ENCODE results near the gene TNFSF4.

GRCh38 chr1:173208868-173209267, 1.7 kb upstream of the TNFSF4 start:
- TF ChIP-seq CTCF (conservative IDR thresholded peaks at IDR 0.05; ENCODE audit: low read depth, low read length) (no peak), RCOR1 (IDR thresholded peaks at IDR 0.05; ENCODE audit: insufficient replicate concordance, low read length) (no peak)
